Colon (tissue), 2 donors: Measurements from ENCODE around the gene MTHFD2L.
"Not testable (repeated sequence)": the region's sequence is repeated elsewhere in the genome, so short reads cannot be mapped to it uniquely, and the experiment has no call there.

Experiments
- FAIRE-seq: peaks from 2 replicates; lab custom pipeline; 2012; peaks lifted over from hg19 to GRCh38; lab: Jason Lieb, UNC
- donor health status: control.
- donor health status: control.

Gene MTHFD2L

GRCh38 chr4:74335341-74336021, 177.6 kb downstream of the MTHFD2L start:
- no peak for FAIRE-seq

- FAIRE-seq, result peak; percentile 14
Observed at GRCh38 chr4:74338792-74339333, 180.9 kb downstream of the MTHFD2L start.

- no peak for FAIRE-seq
Observed at GRCh38 chr4:74339501-74339900, 181.6 kb downstream of the MTHFD2L start.

GRCh38 chr4:74340421-74340820, 182.5 kb downstream of the MTHFD2L start:
- FAIRE-seq, result not testable (repeated sequence)

GRCh38 chr4:74344031-74344430, 186.1 kb downstream of the MTHFD2L start:
- FAIRE-seq, result no peak
